HG02981 (cell line): ENCODE measurements around the gene CALN1.
"Not testable (repeated sequence)": the region's sequence is repeated elsewhere in the genome, so short reads cannot be mapped to it uniquely, and the experiment has no call there.

Experiments
- ATAC-seq: cut with Tn5 transposase; IDR thresholded peaks from one replicate; pipeline ENCODE4 v1.9.1; 2021; ENCODE audit warnings: mild to moderate bottlenecking, moderate library complexity; ENCODE audit not compliant: unreplicated experiment

The CALN1 gene

GRCh38 chr7:71826141-71826540 lies 586.0 kb downstream of the CALN1 start:
- ATAC-seq: no peak

DNA sequence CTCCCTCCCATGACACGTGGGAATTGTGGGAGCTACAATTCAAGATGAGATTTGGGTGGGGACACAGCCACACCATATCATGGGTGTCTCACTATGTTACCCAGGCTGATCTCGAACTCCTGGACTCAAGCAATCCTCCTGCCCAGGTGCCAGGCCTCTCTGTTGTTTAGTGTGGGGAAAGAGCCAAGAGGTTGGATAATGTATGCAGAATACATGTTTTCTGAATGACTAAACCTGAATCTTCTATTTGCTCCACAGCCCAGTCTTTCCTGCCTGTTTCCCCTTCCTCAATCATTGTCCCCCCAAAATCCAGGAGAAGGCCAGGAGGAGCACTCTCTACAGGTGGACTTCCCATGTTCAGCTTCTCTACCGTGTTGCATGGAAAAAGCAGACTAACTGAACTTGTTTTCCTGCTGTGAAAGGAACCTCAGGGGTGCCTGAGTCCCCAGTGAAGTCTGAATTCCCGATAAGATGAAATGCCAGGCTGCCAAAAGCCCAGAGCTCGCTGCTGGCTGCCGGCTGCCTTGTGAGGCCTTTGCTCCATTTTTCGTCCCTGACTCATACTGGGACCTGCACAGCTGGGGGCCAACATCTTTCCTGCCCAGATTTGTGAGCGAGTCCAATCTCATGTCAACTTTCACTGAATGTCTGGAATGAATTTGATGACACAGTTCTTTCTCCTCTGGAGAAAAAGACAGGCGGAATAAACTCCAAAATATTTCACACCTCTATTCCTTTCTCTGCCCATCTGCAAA lies 588.0 kb downstream of the CALN1 start:
- ATAC-seq: no peak

GRCh38 chr7:71822406-71822805 lies 589.7 kb downstream of the CALN1 start:
- ATAC-seq: not testable (repeated sequence)

DNA sequence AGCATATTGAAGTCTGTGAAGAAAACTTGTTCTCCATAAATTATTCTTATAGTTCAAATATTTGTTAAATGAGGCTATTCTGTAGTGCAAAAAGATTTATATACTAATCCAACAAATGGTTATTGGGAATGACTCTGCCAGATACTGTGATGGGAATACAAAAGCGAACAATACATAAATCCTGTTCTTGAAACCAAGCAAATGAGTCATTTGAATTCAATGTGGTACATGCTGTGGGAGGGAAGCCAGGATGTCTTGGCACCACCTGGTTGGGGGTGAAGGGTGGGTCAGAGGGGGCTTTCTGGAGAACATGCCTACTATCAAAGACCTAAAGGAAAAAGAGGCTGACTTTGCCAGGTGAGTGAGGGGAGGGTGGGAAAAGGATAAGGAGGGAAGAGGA lies 594.2 kb downstream of the CALN1 start:
- ATAC-seq: no peak

DNA sequence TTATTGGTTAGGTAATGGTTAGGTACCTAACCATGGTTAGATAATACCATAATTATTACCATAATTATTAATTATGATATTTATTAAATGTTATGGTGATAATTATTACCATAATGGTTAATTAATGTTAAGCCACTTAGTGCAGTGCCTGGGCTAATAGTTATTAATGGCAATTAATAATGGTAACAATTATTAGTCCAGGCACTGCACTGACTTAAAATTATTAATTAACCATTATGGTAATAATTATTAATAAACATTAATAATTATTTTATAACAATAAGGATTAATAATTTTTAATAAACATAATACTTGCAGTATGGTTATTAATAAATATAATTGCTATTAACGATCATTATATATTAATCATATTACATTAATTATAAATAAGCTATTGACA lies 604.0 kb downstream of the CALN1 start:
- ATAC-seq: no peak

- no peak for ATAC-seq
These were observed 607.9 kb downstream of the CALN1 start for GRCh38 chr7:71804256-71804655.

DNA sequence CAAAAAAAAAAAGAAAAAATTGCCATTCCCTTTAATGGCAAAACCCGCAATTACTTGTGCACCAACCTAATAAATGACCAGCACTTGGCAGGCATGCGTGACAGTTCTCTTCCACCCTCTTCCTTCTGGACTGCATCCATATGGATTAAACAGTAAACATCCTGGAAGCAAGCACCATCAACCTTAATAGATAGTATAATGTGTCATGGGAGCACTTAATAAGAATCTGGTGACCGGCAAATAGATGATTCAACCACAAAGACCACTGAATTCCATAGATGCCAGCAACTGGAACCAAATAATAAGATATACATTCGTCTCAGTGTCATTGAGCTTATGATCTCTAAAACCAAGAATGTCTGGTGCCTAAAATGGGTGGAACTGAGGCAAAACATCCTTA lies 610.2 kb downstream of the CALN1 start:
- no peak for ATAC-seq

GRCh38 chr7:71800321-71800720 lies 611.8 kb downstream of the CALN1 start:
- ATAC-seq: no peak

DNA sequence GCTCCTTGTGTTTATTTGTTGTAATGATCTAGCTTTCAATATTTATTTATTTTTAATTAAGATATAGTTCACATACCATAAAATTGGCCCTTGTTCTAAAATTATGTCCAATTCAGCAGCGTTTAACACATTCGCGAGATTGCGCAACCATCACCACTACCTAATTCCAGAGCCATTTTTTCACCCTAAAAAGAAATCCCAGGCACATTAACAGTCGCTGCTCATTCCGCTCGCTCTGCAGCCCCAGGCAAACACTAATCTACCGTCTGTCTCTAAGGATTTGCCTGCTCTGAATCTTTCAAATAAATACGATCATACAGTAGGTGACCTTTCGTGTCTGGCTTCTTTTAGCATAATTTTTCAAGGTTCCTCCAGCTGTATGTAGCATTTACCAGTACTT lies 616.7 kb downstream of the CALN1 start:
- ATAC-seq: no peak

- ATAC-seq: no peak
These were observed 618.9 kb downstream of the CALN1 start for GRCh38 chr7:71793251-71793650.

- no peak for ATAC-seq
These were observed 624.6 kb downstream of the CALN1 start for GRCh38 chr7:71787513-71787912.

DNA sequence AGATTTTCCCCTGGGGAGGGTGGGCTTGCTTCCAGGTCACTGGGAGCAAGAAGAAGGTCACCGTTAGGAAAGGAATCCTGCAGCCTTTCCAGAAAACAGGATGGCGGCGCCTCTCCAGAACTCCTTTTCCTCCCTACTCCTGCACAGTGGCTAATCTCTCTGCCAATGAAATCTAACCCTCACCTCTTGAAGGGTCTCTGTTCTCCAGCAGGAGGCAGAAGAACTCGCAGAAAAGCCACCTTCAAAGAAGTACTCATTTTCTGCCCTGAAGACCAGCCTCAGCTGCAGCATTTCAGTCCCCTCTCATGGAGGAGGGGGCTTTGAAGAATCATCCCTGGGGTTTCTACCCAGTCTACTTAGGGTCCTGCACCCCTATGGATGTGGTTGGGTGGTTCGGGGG lies 626.9 kb downstream of the CALN1 start:
- ATAC-seq: no peak

DNA sequence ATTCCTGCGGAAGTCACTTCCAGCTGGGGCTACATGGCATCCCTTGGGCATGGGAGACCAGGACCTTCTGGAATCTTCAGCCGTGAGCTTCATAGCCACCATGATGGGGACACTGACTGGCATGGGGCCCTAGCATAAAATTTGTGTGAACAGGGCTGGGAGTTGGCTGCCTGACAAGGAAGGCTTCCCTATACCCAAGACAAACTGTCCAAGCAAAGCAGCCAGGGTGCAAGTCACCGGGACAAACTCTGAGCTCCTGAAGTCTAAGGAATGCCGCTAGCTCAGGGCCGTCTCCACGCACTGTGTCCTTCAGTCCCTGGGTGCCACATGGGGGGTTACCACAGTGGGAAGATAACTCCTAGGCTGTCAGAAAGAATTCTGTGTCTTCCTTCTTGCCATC lies 627.4 kb downstream of the CALN1 start:
- no peak for ATAC-seq

DNA sequence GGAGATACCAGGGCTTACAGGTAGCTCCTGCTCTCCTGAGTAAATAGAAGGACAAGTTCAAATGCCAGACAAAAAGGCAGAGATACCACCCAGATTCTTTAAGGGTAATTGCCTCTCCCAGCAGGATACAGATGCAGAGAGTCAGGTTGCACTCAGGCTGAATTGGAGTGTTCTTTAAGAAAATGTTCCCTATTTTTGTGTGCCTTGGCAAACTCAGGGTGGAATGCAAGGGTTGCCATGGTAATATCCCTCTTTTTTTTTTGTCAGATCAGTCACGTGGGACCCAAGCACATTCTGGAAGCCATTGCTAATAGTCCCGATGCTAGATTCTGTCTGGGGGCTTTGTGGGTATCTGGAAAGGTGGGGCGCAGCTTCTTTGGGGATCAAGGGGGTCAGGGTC lies 628.0 kb downstream of the CALN1 start:
- no peak for ATAC-seq

GRCh38 chr7:71783779-71784178 lies 628.4 kb downstream of the CALN1 start:
- no peak for ATAC-seq

DNA sequence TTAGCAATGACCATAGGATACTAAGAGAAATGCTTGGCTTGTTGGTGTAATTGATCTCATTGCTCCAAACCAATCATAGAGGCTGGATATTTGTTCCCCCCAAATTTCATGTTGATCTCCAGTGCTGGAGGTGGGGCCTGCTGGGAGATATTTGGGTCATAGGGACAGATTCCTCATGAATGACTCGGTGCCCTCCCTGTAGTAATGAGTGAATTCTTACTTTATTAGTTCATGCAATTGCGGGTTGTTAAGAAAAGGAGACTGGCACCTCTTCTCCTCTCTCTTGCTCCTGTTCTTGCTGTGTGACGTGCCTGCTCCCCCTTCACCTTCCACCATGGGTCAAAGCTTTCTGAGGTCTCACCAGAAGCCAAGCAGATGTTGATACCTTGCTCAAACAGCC lies 630.1 kb downstream of the CALN1 start:
- no peak for ATAC-seq

DNA sequence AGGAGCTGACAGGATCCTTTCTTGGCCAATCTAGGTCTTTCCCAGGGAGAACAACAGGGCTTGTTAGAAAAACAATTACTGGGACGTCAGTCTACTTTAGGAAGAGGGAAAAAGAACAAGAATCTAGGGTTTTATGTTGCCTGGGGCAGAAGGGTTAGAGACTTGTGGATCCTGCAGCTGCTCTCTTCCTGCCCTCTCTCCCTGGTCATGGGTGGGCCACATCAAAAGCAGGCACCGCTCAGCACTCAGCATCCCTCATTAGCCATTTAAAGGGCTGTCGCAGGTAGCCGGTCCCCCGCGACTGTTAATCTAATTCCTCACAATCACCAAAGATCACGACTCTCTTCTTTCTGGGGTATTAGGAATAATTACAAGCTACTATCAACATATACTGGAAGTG lies 631.9 kb downstream of the CALN1 start:
- ATAC-seq: no peak

GRCh38 chr7:71777278-71777677 lies 634.9 kb downstream of the CALN1 start:
- ATAC-seq: no peak

DNA sequence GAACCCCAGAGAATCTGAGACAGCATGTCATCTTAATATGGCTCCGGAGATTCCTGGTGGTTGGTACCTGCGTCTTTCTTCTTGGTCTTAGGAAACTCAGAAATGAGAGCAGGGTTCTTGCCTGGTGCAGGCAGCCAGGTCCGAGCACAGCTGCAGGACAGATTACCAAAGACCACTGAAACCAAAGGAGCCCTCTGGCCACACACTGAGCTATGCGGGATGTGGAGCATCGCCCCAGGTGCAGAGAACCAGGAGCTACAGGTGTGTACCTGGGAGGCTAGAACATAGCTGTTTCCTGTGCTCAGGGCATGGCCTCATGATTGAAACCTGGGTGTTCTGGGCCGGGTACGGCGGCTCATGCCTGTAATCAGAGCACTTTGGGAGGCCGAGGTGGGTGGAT lies 635.4 kb downstream of the CALN1 start:
- no peak for ATAC-seq

DNA sequence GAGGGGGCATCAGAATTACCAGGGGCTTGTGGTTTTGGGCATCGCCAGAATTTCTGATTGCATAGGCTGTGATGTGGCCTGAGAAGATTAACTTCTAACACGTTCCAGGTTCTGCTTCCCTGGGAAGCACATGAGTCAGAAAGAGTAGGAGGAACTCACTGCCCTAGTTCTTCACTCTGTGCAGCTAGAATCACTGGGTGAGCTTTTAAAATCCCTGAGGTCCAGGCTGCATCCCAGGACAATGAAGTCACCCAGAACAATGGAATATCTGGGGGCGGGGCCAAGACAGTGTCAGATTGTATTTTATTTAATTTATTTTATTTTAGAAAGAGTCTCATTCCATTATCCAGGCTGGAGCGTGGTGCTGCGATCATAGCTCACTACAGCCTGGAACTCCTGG lies 636.5 kb downstream of the CALN1 start:
- ATAC-seq: no peak

GRCh38 chr7:71772779-71773178 lies 639.4 kb downstream of the CALN1 start:
- ATAC-seq: no peak

- ATAC-seq: no peak
These were observed 641.8 kb downstream of the CALN1 start for GRCh38 chr7:71770269-71770907.

GRCh38 chr7:71769326-71769725 lies 642.8 kb downstream of the CALN1 start:
- ATAC-seq: no peak
